Ishikawa (cell line): Measurements from ENCODE around the gene JARID2.
A peak's percentile ranks its signal among the peaks of the same experiment; 100 is the strongest.

Experiments used
- CEBPB ChIP-seq: IDR thresholded peaks from 2 replicates; pipeline ENCODE4 v1.6.1; 2012
- CREB1 ChIP-seq: IDR thresholded peaks from 2 replicates; pipeline ENCODE4 v1.6.1; 2012; ENCODE audit warnings: low read depth
- EGR1 ChIP-seq: IDR thresholded peaks from 2 replicates; pipeline ENCODE4 v1.6.1; 2012
- EP300 ChIP-seq: IDR thresholded peaks from 2 replicates; pipeline ENCODE4 v1.6.1; 2012; ENCODE audit warnings: borderline replicate concordance
- FOXM1 ChIP-seq: IDR thresholded peaks from 2 replicates; pipeline ENCODE4 v1.6.1; 2012; ENCODE audit warnings: low read depth, borderline replicate concordance
- MAX ChIP-seq: IDR thresholded peaks from 2 replicates; pipeline ENCODE4 v1.6.1; 2012
- NFIC ChIP-seq: IDR thresholded peaks from 2 replicates; pipeline ENCODE4 v1.6.1; 2012
- RAD21 ChIP-seq: IDR thresholded peaks from 2 replicates; pipeline ENCODE4 v1.6.1; 2012; ENCODE audit warnings: low read depth
- REST ChIP-seq: IDR thresholded peaks from 2 replicates; pipeline ENCODE4 v1.6.1; 2012; ENCODE audit warnings: low read depth, mild to moderate bottlenecking
- TAF1 ChIP-seq: IDR thresholded peaks from 2 replicates; pipeline ENCODE4 v1.6.1; 2012; ENCODE audit warnings: low read depth, mild to moderate bottlenecking
- TCF12 ChIP-seq: IDR thresholded peaks from 2 replicates; pipeline ENCODE4 v1.6.1; 2012; ENCODE audit warnings: low read depth
- TEAD4 ChIP-seq: IDR thresholded peaks from 2 replicates; pipeline ENCODE4 v1.6.1; 2012
- YY1 ChIP-seq: IDR thresholded peaks from 2 replicates; pipeline ENCODE4 v1.6.1; 2012; ENCODE audit warnings: low read depth
- ZBTB7A ChIP-seq: IDR thresholded peaks from 2 replicates; pipeline ENCODE4 v1.6.1; 2012; ENCODE audit warnings: low read depth

- TF ChIP-seq EP300 (peak; percentile 35; the same call in 1 of the 2 replicates), MAX (no peak; the same call in 1 of the 2 replicates), ZBTB7A (no peak), NFIC (peak; percentile 93), CEBPB (peak; percentile 76), TAF1 (no peak), REST (no peak), RAD21 (no peak; the same call in 1 of the 2 replicates), YY1 (no peak), EGR1 (no peak), TEAD4 (peak; percentile 80), TCF12 (0 out of 2 replicates have a peak, but pooled peaks have one; percentile 27), CREB1 (no peak), FOXM1 (no peak)
Observed at GRCh38 chr6:15504581-15505350, 258.9 kb downstream of the JARID2 start.
